ENCODE results near the gene IL34.

DNA sequence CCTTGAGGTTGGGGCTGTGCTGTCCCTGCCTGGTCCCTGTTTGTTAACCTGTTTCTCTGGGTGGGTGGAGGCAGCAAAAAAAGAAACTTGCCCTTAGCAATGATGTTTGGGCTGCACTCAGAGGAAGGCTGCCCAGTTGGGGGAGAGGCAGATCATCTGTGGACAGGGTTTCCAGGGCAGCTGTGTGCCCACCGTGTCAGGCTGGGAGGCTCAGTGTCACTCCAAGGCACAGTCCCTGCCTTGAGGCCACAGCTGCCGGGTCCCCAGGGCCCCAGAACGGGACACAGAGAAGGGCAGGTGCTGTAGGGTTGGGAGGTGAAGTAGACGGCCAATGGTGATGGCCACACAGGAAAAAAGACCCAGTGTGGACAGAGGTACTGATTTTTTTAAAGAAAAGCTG lies 3.9 kb downstream of the IL34 start:
- TF ChIP-seq, protein P1, sequence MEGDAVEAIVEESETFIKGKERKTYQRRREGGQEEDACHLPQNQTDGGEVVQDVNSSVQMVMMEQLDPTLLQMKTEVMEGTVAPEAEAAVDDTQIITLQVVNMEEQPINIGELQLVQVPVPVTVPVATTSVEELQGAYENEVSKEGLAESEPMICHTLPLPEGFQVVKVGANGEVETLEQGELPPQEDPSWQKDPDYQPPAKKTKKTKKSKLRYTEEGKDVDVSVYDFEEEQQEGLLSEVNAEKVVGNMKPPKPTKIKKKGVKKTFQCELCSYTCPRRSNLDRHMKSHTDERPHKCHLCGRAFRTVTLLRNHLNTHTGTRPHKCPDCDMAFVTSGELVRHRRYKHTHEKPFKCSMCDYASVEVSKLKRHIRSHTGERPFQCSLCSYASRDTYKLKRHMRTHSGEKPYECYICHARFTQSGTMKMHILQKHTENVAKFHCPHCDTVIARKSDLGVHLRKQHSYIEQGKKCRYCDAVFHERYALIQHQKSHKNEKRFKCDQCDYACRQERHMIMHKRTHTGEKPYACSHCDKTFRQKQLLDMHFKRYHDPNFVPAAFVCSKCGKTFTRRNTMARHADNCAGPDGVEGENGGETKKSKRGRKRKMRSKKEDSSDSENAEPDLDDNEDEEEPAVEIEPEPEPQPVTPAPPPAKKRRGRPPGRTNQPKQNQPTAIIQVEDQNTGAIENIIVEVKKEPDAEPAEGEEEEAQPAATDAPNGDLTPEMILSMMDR (conservative IDR thresholded peaks at IDR 0.05; ENCODE audit: low read depth in 2 of 2) = no peak
- no peak for TF ChIP-seq POLR2AphosphoS5 (IDR thresholded peaks at IDR 0.05; ENCODE audit: low read depth)
- TF ChIP-seq, protein P2, sequence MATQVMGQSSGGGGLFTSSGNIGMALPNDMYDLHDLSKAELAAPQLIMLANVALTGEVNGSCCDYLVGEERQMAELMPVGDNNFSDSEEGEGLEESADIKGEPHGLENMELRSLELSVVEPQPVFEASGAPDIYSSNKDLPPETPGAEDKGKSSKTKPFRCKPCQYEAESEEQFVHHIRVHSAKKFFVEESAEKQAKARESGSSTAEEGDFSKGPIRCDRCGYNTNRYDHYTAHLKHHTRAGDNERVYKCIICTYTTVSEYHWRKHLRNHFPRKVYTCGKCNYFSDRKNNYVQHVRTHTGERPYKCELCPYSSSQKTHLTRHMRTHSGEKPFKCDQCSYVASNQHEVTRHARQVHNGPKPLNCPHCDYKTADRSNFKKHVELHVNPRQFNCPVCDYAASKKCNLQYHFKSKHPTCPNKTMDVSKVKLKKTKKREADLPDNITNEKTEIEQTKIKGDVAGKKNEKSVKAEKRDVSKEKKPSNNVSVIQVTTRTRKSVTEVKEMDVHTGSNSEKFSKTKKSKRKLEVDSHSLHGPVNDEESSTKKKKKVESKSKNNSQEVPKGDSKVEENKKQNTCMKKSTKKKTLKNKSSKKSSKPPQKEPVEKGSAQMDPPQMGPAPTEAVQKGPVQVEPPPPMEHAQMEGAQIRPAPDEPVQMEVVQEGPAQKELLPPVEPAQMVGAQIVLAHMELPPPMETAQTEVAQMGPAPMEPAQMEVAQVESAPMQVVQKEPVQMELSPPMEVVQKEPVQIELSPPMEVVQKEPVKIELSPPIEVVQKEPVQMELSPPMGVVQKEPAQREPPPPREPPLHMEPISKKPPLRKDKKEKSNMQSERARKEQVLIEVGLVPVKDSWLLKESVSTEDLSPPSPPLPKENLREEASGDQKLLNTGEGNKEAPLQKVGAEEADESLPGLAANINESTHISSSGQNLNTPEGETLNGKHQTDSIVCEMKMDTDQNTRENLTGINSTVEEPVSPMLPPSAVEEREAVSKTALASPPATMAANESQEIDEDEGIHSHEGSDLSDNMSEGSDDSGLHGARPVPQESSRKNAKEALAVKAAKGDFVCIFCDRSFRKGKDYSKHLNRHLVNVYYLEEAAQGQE (IDR thresholded peaks at IDR 0.05; ENCODE audit: unreplicated experiment) = no peak
- TF ChIP-seq CREB1 (CRISPR knock-in tag; IDR thresholded peaks at IDR 0.05; ENCODE audit: low read depth) = no peak
- TF ChIP-seq EZH2phosphoT487 (IDR thresholded peaks at IDR 0.05; ENCODE audit: unreplicated experiment) = no peak
- TF ChIP-seq EZH2 (IDR thresholded peaks at IDR 0.05; ENCODE audit: low read depth, unreplicated experiment) = no peak
- TF ChIP-seq, protein P3, sequence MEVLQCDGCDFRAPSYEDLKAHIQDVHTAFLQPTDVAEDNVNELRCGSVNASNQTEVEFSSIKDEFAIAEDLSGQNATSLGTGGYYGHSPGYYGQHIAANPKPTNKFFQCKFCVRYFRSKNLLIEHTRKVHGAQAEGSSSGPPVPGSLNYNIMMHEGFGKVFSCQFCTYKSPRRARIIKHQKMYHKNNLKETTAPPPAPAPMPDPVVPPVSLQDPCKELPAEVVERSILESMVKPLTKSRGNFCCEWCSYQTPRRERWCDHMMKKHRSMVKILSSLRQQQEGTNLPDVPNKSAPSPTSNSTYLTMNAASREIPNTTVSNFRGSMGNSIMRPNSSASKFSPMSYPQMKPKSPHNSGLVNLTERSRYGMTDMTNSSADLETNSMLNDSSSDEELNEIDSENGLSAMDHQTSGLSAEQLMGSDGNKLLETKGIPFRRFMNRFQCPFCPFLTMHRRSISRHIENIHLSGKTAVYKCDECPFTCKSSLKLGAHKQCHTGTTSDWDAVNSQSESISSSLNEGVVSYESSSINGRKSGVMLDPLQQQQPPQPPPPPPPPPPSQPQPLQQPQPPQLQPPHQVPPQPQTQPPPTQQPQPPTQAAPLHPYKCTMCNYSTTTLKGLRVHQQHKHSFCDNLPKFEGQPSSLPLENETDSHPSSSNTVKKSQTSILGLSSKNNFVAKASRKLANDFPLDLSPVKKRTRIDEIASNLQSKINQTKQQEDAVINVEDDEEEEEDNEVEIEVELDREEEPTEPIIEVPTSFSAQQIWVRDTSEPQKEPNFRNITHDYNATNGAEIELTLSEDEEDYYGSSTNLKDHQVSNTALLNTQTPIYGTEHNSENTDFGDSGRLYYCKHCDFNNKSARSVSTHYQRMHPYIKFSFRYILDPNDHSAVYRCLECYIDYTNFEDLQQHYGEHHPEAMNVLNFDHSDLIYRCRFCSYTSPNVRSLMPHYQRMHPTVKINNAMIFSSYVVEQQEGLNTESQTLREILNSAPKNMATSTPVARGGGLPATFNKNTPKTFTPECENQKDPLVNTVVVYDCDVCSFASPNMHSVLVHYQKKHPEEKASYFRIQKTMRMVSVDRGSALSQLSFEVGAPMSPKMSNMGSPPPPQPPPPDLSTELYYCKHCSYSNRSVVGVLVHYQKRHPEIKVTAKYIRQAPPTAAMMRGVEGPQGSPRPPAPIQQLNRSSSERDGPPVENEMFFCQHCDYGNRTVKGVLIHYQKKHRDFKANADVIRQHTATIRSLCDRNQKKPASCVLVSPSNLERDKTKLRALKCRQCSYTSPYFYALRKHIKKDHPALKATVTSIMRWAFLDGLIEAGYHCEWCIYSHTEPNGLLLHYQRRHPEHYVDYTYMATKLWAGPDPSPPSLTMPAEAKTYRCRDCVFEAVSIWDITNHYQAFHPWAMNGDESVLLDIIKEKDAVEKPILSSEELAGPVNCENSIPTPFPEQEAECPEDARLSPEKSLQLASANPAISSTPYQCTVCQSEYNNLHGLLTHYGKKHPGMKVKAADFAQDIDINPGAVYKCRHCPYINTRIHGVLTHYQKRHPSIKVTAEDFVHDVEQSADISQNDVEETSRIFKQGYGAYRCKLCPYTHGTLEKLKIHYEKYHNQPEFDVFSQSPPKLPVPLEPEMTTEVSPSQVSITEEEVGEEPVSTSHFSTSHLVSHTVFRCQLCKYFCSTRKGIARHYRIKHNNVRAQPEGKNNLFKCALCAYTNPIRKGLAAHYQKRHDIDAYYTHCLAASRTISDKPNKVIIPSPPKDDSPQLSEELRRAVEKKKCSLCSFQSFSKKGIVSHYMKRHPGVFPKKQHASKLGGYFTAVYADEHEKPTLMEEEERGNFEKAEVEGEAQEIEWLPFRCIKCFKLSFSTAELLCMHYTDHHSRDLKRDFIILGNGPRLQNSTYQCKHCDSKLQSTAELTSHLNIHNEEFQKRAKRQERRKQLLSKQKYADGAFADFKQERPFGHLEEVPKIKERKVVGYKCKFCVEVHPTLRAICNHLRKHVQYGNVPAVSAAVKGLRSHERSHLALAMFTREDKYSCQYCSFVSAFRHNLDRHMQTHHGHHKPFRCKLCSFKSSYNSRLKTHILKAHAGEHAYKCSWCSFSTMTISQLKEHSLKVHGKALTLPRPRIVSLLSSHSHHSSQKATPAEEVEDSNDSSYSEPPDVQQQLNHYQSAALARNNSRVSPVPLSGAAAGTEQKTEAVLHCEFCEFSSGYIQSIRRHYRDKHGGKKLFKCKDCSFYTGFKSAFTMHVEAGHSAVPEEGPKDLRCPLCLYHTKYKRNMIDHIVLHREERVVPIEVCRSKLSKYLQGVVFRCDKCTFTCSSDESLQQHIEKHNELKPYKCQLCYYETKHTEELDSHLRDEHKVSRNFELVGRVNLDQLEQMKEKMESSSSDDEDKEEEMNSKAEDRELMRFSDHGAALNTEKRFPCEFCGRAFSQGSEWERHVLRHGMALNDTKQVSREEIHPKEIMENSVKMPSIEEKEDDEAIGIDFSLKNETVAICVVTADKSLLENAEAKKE (CRISPR knock-in tag; IDR thresholded peaks at IDR 0.05) = no peak

Measured in GM23338 (cell line).